ENCODE data around the gene FAM83B. TPM values are rescaled to one million over a fixed set of nuclear protein-coding genes. Genes with fewer than 3 reads are reported as not detected.

FAM83B gene
- total and polyA plus RNA-seq, 2 donors (not counting 3 experiments of a cell fraction or from before 2014, with no cell fraction given) = not detected

DNA sequence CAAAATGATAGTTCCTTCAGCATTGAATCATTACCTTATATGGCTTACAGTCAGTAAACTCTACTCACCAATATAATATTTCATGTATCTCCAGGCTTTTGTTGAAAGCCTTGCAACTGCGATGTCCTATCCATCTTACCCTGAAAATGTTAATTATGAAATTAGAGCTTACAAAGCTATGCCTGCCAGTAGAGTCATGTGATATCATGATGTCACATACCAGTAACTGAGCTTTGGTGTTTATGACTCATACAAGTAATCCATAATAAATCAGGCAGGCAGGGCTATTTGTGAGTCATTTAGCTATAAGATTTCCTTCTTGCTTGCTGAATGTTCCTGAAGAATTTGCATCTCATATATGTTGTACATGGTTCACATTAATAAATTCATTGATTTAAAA lies 44.9 kb upstream of the FAM83B start:
- DNase-seq (ENCODE audit: low read depth, low spot score) = peak; percentile 30

More for the DNA sequence above, 44.9 kb upstream of the FAM83B start:
- no peaks in the 10 kb centered on the region for H3K9me3 ChIP-seq (replicated peaks; ENCODE audit: control insufficient read depth, insufficient read depth, low read length)
- ChIA-PET POLR2A (no interaction called here), CTCF (interaction anchor here (0.7 to 1.0 kb wide), 2 partner anchors 84 to 131 kb away, joined by 3 read pairs; no protein-coding TSS in a partner anchor)
- TF ChIP-seq POLR2AphosphoS5 (IDR thresholded peaks at IDR 0.05; ENCODE audit: insufficient read depth, low read depth, low read length) (no peak), FOS (IDR thresholded peaks at IDR 0.05; ENCODE audit: borderline replicate concordance, insufficient read depth, low read length) (peak; percentile 82), MYC (IDR thresholded peaks at IDR 0.05; ENCODE audit: low read depth, low read length) (no peak), JUN (IDR thresholded peaks at IDR 0.05; ENCODE audit: borderline replicate concordance, insufficient read depth, insufficient read length, low read depth) (peak; percentile 61), GATA2 (IDR thresholded peaks at IDR 0.05; ENCODE audit: insufficient read depth, insufficient read length, low read depth, low read length) (no peak), EZH2 (IDR thresholded peaks at IDR 0.05; ENCODE audit: borderline replicate concordance, low read depth, low read length, severe bottlenecking) (no peak), POLR2A (IDR thresholded peaks at IDR 0.05; ENCODE audit: low read depth, low read length) (no peak)
- TF ChIP-seq, protein P1, sequence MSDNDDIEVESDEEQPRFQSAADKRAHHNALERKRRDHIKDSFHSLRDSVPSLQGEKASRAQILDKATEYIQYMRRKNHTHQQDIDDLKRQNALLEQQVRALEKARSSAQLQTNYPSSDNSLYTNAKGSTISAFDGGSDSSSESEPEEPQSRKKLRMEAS (IDR thresholded peaks at IDR 0.05; ENCODE audit: insufficient read depth, insufficient read length) = no peak
- TF ChIP-seq, protein P2, sequence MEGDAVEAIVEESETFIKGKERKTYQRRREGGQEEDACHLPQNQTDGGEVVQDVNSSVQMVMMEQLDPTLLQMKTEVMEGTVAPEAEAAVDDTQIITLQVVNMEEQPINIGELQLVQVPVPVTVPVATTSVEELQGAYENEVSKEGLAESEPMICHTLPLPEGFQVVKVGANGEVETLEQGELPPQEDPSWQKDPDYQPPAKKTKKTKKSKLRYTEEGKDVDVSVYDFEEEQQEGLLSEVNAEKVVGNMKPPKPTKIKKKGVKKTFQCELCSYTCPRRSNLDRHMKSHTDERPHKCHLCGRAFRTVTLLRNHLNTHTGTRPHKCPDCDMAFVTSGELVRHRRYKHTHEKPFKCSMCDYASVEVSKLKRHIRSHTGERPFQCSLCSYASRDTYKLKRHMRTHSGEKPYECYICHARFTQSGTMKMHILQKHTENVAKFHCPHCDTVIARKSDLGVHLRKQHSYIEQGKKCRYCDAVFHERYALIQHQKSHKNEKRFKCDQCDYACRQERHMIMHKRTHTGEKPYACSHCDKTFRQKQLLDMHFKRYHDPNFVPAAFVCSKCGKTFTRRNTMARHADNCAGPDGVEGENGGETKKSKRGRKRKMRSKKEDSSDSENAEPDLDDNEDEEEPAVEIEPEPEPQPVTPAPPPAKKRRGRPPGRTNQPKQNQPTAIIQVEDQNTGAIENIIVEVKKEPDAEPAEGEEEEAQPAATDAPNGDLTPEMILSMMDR (IDR thresholded peaks at IDR 0.05; ENCODE audit: extremely low read depth in 1 of 2, insufficient read depth in 1 of 2, low read depth in 1 of 2, low read length in 2 of 2) = no peak
- H3K9ac ChIP-seq (replicated peaks; ENCODE audit: extremely low read depth, insufficient read depth, low read length) = no peak overlapping the region
- no TSS peak for BruUV-seq (replicated peaks)
- dilution Hi-C loops (cut with MboI; ENCODE audit: extremely low pct_ligation_motif_present, low sequenced_read_pairs) = no loop called here
- intact Hi-C loops (cut with micrococcal nuclease) = no loop called here
- H2AFZ ChIP-seq (ENCODE audit: low read depth, low read length) = no peak overlapping the region
- no peak overlapping the region for H3K4me2 ChIP-seq (ENCODE audit: insufficient read depth, low read length)
- H3K27ac ChIP-seq (ENCODE audit: insufficient read depth, low read depth, low read length) = no peak overlapping the region
- no peaks in the 10 kb centered on the region for H4K20me1 ChIP-seq (replicated peaks; ENCODE audit: control insufficient read depth, extremely low read depth, insufficient read depth, low read length)
- H3K4me1 ChIP-seq (ENCODE audit: control insufficient read depth, extremely low read depth, insufficient read depth, low read length) = no peaks in the 10 kb centered on the region
- no peaks in the 10 kb centered on the region for H3K79me2 ChIP-seq (ENCODE audit: control insufficient read depth, insufficient read depth, low read length)
- no peaks in the 10 kb centered on the region for H3K36me3 ChIP-seq (ENCODE audit: control insufficient read depth in 2 of 2, extremely low read depth in 1 of 2, insufficient read depth in 2 of 2, low read length in 2 of 2)
- no peaks in the 10 kb centered on the region for H3K9me1 ChIP-seq (replicated peaks; ENCODE audit: control insufficient read depth, extremely low read depth, insufficient read depth, low read length)
- no peaks in the 10 kb centered on the region for H3K27me3 ChIP-seq (ENCODE audit: control insufficient read depth in 2 of 2, insufficient read depth in 2 of 2, low read length in 2 of 2)
- no peak overlapping the region for H3K4me3 ChIP-seq (replicated peaks in 1 of 3; ENCODE audit: insufficient read depth in 1 of 3, low read depth in 1 of 3, low read length in 3 of 3)
- FAIRE-seq = no peak

Measured in endothelial cell of umbilical vein (primary cell).